ENCODE data around the gene STT3A.

- TF ChIP-seq CTCF (IDR thresholded peaks at IDR 0.05; ENCODE audit: insufficient read depth, low read depth, low read length) (no peak), EZH2 (IDR thresholded peaks at IDR 0.05; ENCODE audit: insufficient read depth, low read length) (no peak)
Measured at GRCh38 chr11:125605417-125605816, 12.8 kb downstream of the STT3A start.

Measured in astrocyte (in vitro differentiated cells and primary cell).